ENCODE measurements around the gene LONP1.

The LONP1 gene

DNA sequence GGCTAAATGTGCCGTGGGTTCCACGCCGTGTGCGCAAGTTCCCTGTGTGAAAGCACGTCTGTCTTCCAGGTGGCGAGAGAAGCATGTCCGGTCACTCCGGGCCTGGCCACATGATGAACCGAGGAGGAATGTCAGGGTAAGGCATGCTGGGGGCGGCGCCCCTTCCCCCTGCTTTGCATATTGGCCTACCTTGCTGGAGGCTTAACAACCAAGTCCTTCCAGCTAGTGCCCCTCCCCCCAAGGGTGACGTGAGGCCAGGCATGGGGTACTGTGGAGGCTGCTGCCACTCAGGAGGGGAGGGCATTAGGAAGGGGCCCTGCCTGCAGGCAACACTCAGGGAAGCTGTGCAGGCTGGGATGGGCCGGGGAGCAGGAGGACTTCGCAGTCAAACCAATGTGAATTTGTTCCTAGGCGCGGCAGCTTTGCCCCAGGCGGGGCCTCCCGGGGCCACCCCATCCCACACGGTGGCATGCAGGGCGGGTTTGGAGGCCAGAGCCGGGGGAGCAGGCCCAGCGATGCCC lies 52.1 kb downstream of the LONP1 start:
- POLR2A ChIA-PET: no interaction called here
- no peak for TF ChIP-seq L3MBTL2 (conservative IDR thresholded peaks at IDR 0.05)
- no peak for TF ChIP-seq ELF4 (IDR thresholded peaks at IDR 0.05)
- no peak for TF ChIP-seq ZNF384 (IDR thresholded peaks at IDR 0.05)
- no peak for TF ChIP-seq SUZ12 (IDR thresholded peaks at IDR 0.05)
- TF ChIP-seq SP1 (IDR thresholded peaks at IDR 0.05): no peak
- no peak for TF ChIP-seq ARNT (IDR thresholded peaks at IDR 0.05)
- TF ChIP-seq LEF1 (IDR thresholded peaks at IDR 0.05; ENCODE audit: borderline replicate concordance): no peak
- TF ChIP-seq FOXA1 (IDR thresholded peaks at IDR 0.05): no peak
- no peak for TF ChIP-seq CTBP1 (IDR thresholded peaks at IDR 0.05; ENCODE audit: borderline replicate concordance)
- no peak for TF ChIP-seq FOXM1 (IDR thresholded peaks at IDR 0.05; ENCODE audit: borderline replicate concordance)
- TF ChIP-seq NFRKB (IDR thresholded peaks at IDR 0.05): no peak
- TF ChIP-seq, protein P1, sequence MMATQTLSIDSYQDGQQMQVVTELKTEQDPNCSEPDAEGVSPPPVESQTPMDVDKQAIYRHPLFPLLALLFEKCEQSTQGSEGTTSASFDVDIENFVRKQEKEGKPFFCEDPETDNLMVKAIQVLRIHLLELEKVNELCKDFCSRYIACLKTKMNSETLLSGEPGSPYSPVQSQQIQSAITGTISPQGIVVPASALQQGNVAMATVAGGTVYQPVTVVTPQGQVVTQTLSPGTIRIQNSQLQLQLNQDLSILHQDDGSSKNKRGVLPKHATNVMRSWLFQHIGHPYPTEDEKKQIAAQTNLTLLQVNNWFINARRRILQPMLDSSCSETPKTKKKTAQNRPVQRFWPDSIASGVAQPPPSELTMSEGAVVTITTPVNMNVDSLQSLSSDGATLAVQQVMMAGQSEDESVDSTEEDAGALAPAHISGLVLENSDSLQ (IDR thresholded peaks at IDR 0.05): no peak
- TF ChIP-seq BHLHE40 (IDR thresholded peaks at IDR 0.05; ENCODE audit: borderline replicate concordance): no peak
- no peak for TF ChIP-seq HDGF (IDR thresholded peaks at IDR 0.05; ENCODE audit: borderline replicate concordance)
- no peak for TF ChIP-seq FOXK2 (IDR thresholded peaks at IDR 0.05)
- DNase-seq (ENCODE audit: extremely low spot score): no peak
- CTCF ChIA-PET: no interaction called here

DNA sequence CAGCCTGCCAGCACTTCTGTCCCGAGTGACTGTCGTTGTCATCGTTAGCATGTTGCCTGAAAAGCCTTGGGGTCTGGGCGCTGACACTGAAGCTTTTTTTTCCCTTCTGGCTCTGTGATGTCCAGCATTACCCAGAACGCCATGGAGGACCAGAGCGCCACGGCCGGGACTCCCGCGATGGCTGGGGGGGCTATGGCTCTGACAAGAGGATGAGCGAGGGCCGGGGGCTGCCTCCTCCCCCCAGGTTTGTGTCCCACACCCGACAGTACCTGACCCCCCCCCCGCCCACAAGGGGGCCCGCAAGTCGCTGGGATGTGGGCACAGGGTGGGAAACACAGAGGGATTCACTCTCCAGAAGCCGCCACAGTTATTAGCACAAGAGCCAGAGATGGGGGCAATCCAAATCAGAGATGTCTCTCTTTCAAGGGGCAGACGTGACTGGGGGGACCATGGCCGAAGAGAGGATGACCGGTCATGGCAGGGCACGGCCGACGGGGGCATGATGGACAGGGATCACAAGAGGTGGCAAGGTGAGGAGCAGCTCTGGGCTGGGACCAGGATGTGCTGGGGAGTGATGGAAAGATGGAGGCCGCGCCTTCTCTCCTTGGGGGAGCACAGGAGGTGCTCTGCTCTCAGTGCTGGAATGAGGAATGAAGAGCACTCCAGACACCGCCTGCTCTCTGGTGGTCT lies 52.9 kb downstream of the LONP1 start:
- CTCF ChIA-PET: no interaction called here
- no peak for DNase-seq (ENCODE audit: extremely low spot score)
- TF ChIP-seq SP1 (IDR thresholded peaks at IDR 0.05) (no peak), NFRKB (IDR thresholded peaks at IDR 0.05) (no peak), L3MBTL2 (conservative IDR thresholded peaks at IDR 0.05) (no peak), BHLHE40 (IDR thresholded peaks at IDR 0.05; ENCODE audit: borderline replicate concordance) (no peak), FOXM1 (IDR thresholded peaks at IDR 0.05; ENCODE audit: borderline replicate concordance) (no peak), ARNT (IDR thresholded peaks at IDR 0.05) (no peak), ZNF384 (IDR thresholded peaks at IDR 0.05) (no peak), ELF4 (IDR thresholded peaks at IDR 0.05) (no peak), FOXK2 (IDR thresholded peaks at IDR 0.05) (no peak), TARDBP (IDR thresholded peaks at IDR 0.05) (no peak)
- TF ChIP-seq, protein P1 (IDR thresholded peaks at IDR 0.05): no peak
- POLR2A ChIA-PET: no interaction called here

DNA sequence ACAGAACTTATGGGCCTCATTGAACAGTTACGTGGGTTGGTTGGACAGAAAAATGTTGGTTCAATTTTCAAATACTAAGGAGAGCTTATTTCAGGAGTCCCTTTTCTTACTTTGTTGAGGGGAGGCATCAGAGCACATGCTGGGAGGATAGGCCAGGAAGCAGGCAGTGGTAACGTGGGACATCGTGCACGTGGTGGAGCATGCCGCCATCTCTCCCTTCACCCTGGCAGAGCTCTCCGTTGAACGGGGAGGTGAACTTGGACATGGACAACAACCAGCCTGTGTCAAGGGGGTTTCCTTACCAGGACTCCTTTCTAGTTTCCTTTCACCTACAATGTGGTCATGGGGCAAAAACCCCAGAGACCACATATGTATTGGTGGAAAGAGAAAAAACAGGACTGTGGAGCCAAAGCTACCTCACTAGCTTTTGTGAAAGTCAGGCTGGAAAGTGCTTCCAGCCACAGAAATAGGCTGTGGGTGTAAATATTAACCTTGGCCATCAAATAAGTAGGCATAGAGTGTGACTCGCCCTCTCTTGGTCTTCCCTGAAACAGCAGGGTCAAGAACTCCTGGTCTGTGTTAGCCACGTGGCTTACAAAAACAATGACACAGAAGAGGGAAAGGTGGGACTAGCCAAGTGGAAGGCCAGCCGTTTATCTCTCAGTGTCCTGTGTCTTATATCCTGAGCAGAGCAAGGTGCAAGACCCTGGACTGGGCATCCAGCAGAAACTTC lies 54.0 kb downstream of the LONP1 start:
- no peak for TF ChIP-seq ELF4 (IDR thresholded peaks at IDR 0.05)
- no peak for TF ChIP-seq FOXM1 (IDR thresholded peaks at IDR 0.05; ENCODE audit: borderline replicate concordance)
- no peak for TF ChIP-seq FOXK2 (IDR thresholded peaks at IDR 0.05)
- TF ChIP-seq ZNF384 (IDR thresholded peaks at IDR 0.05): no peak
- TF ChIP-seq TARDBP (IDR thresholded peaks at IDR 0.05): no peak
- TF ChIP-seq SUZ12 (IDR thresholded peaks at IDR 0.05): no peak
- no peak for TF ChIP-seq NFRKB (IDR thresholded peaks at IDR 0.05)
- no peak for TF ChIP-seq SP1 (IDR thresholded peaks at IDR 0.05)
- TF ChIP-seq, protein P1 (IDR thresholded peaks at IDR 0.05): no peak
- no peak for TF ChIP-seq BHLHE40 (IDR thresholded peaks at IDR 0.05; ENCODE audit: borderline replicate concordance)
- no peak for TF ChIP-seq FOXA1 (IDR thresholded peaks at IDR 0.05)
- TF ChIP-seq HDGF (IDR thresholded peaks at IDR 0.05; ENCODE audit: borderline replicate concordance): no peak
- TF ChIP-seq CTBP1 (IDR thresholded peaks at IDR 0.05; ENCODE audit: borderline replicate concordance): no peak
- no peak for TF ChIP-seq ARNT (IDR thresholded peaks at IDR 0.05)
- no peak for TF ChIP-seq L3MBTL2 (conservative IDR thresholded peaks at IDR 0.05)
- no peak for DNase-seq (ENCODE audit: extremely low spot score)
- POLR2A ChIA-PET: interaction anchor here (1.0 to 1.7 kb wide), 2 partner anchors 11 to 25 kb away, joined by 4 read pairs; no protein-coding TSS in a partner anchor
- CTCF ChIA-PET: no interaction called here

DNA sequence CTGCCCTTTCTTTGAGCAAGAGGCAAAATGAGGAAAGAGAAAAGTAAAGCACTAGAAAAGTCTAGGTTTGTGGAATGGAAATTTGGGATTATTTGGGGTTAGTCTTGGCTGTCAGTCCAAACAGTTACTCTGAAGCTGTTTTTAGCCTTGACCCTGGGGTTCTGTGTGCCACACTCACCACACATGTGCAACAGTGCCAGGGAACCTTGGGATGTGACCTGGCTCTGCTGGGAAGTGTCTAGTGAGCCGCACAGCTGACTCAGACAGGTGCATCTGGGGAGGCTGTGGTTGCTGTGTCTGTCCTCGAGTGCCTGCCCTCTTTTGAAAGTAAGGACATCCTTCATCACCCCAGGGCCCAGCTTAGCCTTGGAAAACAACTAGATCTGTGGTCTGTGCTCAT lies 55.4 kb downstream of the LONP1 start:
- CTCF ChIA-PET: no interaction called here
- DNase-seq (ENCODE audit: extremely low spot score): no peak
- POLR2A ChIA-PET: interaction anchor here (1.7 kb wide), 1 partner anchor 27 kb away, joined by 4 read pairs; no protein-coding TSS in a partner anchor

DNA sequence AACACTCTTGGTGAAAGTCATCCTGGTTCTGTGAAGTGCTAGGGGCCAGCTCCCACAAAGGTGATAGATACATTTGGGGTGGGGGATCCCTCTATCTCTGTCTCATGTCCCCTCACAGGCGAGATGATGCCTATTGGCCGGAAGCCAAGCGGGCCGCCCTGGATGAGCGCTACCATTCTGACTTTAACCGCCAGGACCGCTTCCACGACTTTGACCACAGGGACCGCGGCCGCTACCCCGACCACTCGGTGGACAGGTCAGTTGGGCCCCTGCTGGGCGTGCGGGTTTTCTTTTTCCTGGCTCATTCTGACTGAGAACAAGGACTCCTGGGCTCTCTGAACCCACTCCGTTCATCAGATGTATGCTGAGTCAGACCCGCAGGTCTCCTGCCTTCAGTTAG lies 56.0 kb downstream of the LONP1 start:
- DNase-seq (ENCODE audit: extremely low spot score): no peak
- ChIA-PET POLR2A (no interaction called here), CTCF (no interaction called here)
- TF ChIP-seq SUZ12 (IDR thresholded peaks at IDR 0.05) (no peak), ZNF384 (IDR thresholded peaks at IDR 0.05) (no peak), CTBP1 (IDR thresholded peaks at IDR 0.05; ENCODE audit: borderline replicate concordance) (no peak), ELF4 (IDR thresholded peaks at IDR 0.05) (no peak), FOXK2 (IDR thresholded peaks at IDR 0.05) (no peak), LEF1 (IDR thresholded peaks at IDR 0.05; ENCODE audit: borderline replicate concordance) (no peak), L3MBTL2 (conservative IDR thresholded peaks at IDR 0.05) (no peak), HDGF (IDR thresholded peaks at IDR 0.05; ENCODE audit: borderline replicate concordance) (no peak), FOXA1 (IDR thresholded peaks at IDR 0.05) (no peak), BHLHE40 (IDR thresholded peaks at IDR 0.05; ENCODE audit: borderline replicate concordance) (no peak), SP1 (IDR thresholded peaks at IDR 0.05) (no peak), FOXM1 (IDR thresholded peaks at IDR 0.05; ENCODE audit: borderline replicate concordance) (no peak), TARDBP (IDR thresholded peaks at IDR 0.05) (no peak)
- TF ChIP-seq, protein P1 (IDR thresholded peaks at IDR 0.05): no peak

More for the DNA sequence above, 55.4 kb downstream of the LONP1 start:
- TF ChIP-seq NFRKB (IDR thresholded peaks at IDR 0.05) (no peak), FOXK2 (IDR thresholded peaks at IDR 0.05) (no peak), CTBP1 (IDR thresholded peaks at IDR 0.05; ENCODE audit: borderline replicate concordance) (no peak), FOXA1 (IDR thresholded peaks at IDR 0.05) (no peak), LEF1 (IDR thresholded peaks at IDR 0.05; ENCODE audit: borderline replicate concordance) (no peak), ELF4 (IDR thresholded peaks at IDR 0.05) (no peak), SP1 (IDR thresholded peaks at IDR 0.05) (no peak), FOXM1 (IDR thresholded peaks at IDR 0.05; ENCODE audit: borderline replicate concordance) (no peak), L3MBTL2 (conservative IDR thresholded peaks at IDR 0.05) (no peak), ZNF384 (IDR thresholded peaks at IDR 0.05) (no peak), SUZ12 (IDR thresholded peaks at IDR 0.05) (no peak), TARDBP (IDR thresholded peaks at IDR 0.05) (no peak), BHLHE40 (IDR thresholded peaks at IDR 0.05; ENCODE audit: borderline replicate concordance) (no peak)
